Endothelial cell of umbilical vein (primary cell): Measurements from ENCODE around the gene MEX3D.

Experiments used
- EZH2 ChIP-seq: IDR thresholded peaks from 2 replicates; pipeline ENCODE4 v1.6.1; 2012; ENCODE audit warnings: borderline replicate concordance, low read depth, mild to moderate bottlenecking, moderate library complexity, low read length, inconsistent platforms; ENCODE audit not compliant: severe bottlenecking
- POLR2A ChIP-seq: IDR thresholded peaks from 2 replicates; pipeline ENCODE4 v1.6.1; 2012; ENCODE audit warnings: low read depth, mild to moderate bottlenecking, control low read depth, low read length
- TF ChIP-seq, protein P1 (sequence below), 2 donors: IDR thresholded peaks; 1 replicate in 1 of 2; 2 replicates in 1 of 2; pipeline ENCODE4 v1.5.1; 2011; ENCODE audit warnings: low read length in 2 of 2, mild to moderate bottlenecking in 2 of 2, moderate library complexity in 2 of 2, control low read depth in 1 of 2, inconsistent platforms in 1 of 2, low read depth in 1 of 2; ENCODE audit not compliant: insufficient read depth in 1 of 2; ENCODE audit errors: extremely low read depth in 1 of 2

DNA sequence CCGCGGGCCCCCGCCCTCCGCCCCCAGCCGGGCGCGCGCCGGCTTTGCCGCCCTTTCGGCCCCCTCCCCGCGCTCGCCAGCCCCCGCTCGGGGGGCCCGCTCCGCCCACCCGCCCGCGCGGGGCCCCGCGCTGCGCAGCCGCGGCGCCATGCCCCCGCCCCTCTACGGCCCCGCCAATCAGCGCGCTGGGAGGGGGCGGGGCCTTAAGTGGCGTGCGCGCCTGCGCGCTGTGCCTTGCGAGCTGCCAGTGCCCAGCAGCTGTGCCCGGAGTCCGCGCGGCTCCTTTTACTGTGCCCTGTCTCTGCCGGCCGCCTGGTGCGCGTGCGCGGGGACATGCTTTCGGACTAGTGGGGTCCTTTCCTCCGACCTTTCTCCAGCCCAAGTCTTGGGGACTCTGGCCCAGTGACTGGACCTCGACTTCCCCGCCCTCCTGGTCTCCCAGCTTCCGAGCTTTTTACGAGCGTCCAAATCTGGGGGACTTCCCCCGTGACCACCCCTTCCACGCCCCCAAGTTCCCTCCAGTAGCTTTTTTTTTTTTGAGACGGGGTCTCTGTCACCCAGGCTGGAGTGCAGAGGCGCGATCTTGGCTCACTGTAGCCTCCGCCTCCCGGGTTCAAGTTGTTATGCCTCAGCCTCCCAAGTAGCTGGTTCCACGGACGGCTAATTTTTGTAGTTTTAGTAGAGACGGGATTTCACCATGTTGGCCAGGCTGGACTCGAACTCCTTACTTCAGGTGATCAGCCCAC is 24.8 kb upstream of the MEX3D start, which contains the start of gene MBD3:
- TF ChIP-seq, protein P1, sequence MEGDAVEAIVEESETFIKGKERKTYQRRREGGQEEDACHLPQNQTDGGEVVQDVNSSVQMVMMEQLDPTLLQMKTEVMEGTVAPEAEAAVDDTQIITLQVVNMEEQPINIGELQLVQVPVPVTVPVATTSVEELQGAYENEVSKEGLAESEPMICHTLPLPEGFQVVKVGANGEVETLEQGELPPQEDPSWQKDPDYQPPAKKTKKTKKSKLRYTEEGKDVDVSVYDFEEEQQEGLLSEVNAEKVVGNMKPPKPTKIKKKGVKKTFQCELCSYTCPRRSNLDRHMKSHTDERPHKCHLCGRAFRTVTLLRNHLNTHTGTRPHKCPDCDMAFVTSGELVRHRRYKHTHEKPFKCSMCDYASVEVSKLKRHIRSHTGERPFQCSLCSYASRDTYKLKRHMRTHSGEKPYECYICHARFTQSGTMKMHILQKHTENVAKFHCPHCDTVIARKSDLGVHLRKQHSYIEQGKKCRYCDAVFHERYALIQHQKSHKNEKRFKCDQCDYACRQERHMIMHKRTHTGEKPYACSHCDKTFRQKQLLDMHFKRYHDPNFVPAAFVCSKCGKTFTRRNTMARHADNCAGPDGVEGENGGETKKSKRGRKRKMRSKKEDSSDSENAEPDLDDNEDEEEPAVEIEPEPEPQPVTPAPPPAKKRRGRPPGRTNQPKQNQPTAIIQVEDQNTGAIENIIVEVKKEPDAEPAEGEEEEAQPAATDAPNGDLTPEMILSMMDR (IDR thresholded peaks at IDR 0.05; ENCODE audit: extremely low read depth in 1 of 2, insufficient read depth in 1 of 2, low read depth in 1 of 2, low read length in 2 of 2): no peak
- TF ChIP-seq POLR2A: peak; percentile 75
- no peak for TF ChIP-seq EZH2
